ENCODE data around the gene CHERP.
"Not testable (repeated sequence)": the region's sequence is repeated elsewhere in the genome, so short reads cannot be mapped to it uniquely, and the experiment has no call there.

Gene CHERP

DNA sequence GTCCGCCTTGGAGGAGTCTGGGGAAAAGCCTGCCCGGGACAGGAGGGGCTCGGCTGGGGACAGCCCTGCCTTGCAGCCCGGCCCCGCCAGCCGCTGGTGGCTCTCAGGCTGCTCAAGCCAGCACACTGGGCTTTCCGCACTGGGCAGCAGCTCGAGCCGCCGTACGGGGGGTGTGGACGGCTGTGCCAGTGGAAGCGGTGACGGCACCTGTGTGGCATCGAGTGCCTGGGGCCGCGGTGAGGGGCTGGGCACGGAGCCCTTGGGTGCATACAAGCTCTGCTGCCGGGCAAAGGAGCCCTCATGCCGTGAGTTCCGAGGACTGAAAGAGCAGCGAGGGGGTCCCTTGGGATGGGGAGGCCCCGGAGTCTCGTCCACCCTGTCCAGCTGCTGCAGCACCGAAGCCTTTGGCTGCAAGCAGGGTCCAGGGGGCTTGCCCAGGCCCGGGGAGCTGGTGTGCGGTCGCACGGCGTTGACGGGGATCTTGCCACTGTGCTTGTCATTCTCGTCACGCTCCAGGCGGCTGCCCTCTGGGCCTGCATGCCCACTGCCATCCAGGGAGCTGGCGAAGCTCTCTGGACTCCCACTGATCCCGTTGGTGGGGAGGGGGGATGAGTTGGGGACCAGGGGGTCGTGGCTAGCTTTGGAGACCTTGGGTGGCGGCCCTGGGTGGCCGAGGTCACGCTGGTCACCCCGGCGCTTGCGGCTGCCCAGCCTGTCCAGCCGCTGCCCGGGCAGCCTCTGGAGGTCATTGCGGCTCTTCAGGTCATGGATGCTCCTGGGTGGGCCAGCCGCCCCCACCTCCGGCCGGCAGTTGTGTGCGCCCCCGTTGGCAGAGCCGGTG is 34.7 kb upstream of the CHERP start:
- no peak for DNase-seq

DNA sequence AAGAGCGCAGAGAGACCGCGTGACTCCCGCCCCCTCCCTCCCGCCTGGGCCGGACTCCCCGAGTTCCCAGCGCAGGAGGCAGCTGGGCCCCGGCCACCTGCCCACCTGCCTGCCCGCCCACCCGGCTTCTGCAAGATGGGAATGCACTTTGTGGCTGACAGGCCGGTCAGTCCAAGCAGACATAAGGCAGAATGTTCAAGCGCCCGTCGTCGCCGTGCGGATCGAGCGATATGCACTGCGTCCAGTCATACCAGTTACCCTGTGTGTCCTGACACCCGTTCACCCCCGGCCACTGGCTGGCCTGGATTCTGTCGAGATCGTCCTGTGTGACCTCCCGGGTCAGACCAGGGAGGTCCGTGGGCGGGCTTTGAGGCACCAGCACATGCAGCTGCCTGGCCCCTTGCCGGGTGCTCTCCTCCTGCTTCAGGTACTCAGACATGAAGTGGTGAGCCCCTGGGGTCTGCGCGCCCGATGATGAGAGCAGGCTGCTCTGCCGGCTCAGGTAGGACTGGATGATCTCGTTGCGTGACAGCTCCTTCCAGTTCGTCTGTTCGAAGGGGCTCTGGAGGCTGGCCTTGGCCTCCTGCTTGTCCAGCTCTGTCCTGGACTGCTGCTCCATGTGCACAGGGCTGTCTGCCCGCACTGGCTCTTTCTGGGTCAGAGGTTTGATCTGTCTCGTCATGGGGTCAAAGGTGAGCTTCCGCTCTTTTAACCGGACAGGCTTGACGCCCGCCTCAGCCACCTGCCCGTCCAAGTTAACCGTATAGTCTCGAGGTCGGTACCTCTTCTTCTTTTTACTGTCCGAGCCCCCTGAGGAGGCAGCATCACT is 33.8 kb upstream of the CHERP start:
- DNase-seq = no peak

DNA sequence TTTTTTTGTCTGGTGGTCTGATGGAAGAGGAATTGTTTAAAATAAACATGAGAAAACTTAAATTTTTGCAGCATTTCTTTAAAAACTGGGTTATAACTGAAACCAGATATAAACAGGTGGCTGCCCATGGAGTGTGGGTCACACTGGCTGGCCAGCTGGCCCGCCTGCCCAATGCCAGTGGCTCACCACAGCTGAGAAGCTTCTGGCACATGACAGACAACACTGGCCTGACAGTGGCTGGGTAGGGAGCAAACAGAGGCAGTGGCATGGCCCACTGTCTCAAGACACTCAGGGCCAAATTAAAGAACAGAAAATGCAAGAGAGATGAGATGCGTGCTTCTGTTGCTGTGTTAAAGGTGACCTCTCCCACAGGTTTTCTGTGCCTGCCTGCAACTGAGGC is 33.0 kb upstream of the CHERP start:
- no peak for DNase-seq

DNA sequence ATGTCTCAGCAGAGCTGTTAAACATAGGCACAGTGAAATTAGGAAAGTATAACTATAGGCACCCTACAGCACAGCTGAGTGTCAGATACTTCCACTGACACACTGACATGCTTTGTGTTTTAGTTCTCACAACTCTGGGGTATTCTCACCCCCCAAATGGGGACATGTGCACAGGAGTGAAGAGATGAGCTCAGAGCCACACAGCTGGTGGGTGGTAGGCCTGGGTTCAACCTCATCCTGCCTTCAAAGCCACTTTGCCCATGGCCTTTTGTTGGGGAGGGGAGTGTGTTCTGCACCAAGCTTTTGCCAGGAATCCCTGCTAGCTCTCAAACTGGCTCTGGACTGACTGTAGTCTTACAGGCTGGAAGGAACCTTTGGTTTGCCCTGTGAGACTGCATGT is 31.7 kb upstream of the CHERP start:
- no peak for DNase-seq

DNA sequence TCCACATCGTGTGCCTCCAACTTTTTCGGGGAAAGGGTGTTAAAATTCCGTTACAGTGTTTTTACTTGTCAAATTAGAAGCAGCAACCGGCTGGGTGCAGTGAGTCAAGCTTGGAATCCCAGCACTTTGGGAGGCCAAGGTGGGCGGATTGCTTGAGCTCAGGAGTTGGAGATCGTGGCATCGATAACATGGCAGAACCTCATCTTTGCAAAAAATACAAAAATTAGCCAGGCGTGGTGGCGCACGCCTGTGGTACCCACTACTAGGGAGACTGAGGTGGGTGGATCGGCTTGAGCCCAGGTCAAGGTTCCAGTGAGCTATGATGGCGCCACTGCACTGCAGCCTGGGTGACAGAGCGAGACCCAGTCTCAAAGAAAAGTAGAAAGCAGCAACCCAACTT is 31.1 kb upstream of the CHERP start:
- DNase-seq = no peak

DNA sequence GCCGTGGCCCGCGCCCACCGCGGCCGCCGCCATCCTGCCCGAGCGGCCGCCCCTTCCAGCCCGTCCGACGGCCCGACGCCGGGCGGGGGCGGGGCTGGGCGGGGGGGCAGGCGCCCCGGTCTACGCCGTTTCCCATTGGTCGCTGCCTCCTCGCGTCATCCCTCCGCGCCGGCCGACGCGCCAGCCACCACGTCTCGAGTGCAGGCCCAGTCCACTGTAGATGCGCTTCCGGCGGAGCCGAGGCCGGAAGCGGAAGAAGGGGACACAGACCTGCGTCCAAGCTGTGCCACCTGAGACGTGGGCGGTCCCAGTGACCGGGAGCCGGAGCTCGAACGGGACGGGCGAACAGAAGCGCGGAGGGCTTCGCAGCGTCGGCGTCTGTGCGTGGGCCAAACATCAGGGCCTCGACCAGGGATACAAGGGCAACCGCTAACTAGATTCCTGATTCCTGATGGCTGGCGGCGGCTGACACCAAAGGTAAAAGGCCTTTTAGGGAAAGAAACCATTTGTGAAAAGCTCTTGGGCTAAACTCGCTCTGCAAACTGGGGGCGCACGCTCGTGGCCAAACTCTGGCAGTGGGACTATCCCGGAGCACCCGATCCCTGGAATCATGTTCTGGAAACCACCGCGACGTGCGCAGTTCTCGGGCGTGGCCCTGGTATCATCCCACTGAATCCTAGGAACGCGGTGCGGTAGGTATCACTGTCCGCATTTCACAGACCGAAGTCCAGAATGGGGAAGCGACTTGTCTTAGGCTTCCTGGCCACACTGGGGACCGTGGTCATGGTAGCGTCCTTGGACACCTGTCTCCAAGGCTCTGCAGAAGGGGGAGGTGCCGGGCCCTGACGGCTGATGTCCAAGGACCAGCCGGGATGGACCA is 30.3 kb upstream of the CHERP start, which contains the start of gene SLC35E1:
Gene SLC35E1 (minus strand): TSS at position 84 of the 880 bp plus-strand sequence. CDS start 51 bp downstream, at position 33.
- DNase-seq = peak; percentile 76

DNA sequence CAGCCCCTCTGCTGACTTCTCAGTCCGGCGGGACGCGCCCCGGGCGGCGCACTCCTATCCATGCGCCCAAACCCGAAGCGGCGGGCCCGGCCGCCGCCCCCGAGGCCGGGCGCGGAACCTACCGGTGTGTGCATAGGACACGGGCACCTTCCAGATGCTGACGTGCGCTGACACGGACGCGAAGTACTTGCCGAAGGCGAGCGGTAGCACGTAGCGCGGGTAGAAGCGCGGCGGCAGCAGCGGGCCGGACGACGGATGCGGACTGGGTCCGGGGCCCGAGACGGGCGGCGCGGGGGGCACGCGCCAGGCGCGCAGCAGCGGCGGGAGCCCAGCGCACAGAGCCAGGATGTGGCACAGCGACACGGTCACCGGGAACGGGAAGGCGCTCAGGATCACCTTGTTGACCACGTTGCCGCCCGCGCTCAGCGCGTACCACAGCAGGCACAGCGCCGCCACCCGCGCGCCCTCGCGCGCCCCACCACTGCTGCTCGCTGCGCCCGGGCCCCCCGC is 29.6 kb upstream of the CHERP start:
- DNase-seq = peak; percentile 63

DNA sequence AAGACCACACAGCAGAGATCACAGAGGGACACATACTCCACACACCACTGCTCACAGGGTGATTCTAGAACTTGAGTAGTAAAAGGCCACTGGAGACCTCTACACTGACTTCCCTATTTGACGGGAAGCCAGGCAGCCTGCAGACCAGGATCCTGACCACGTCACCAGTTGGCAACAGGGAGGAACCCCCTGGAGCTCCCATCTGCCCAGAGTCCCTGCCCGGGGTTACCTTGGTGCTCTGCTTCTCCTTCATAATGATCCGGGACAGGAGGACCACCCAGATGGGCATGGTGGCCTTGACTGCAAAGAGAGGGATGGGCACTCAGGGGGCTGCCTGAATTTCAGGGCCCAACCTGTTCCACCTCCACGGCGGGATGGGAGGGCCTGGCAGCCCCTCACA is 29.0 kb upstream of the CHERP start:
- DNase-seq = no peak

DNA sequence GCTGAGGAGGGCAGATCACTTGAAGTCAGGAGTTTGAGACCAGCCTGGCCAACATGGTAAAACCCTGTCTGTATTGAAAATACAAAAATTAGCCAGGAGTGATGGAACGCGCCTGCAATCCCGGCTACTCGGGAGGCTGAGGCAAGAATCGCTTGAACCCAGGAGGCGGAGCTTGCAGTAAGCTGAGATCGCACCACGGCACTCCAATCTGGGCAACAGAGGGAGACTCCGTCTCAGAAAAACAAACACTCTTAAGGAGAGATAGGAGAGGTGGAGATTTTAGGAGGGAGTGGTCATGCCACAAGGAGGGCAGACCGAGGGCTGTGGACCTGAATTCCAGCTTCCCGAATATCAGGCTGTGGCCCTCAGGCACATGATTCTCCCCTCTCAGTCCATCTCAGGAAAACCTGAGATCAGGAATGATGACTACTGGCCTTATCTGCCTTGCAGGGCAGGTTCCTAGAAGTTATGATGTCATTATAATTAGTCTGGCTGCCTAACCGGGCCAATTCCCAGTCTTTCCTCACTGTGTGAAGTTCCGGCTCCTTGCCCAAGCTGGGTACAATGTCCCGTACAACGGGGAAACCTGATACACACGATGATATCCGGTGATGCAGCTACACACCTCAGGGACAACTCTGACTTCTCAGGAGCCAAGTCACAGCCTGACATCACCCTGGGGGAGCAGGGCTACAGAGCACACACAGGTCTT is 27.5 kb upstream of the CHERP start:
- no peak for DNase-seq

DNA sequence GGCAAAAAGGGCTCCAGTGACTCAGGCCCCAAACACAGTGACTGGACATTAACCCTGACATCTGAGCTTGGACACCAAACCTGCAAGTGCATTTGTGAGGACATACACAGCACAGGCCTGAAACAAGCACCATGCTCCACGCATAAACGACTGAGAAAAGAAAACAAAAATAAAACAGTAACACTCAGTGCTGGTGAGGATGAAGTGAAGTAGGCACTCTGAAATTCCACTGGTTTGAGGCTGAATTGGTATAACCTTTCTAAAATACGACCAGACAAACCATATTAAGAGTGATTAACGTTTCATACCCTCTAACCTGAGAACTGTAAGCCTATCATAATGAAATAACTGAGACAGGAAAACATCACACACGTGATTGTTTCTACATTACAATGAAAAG is 24.5 kb upstream of the CHERP start:
- no peak for DNase-seq

DNA sequence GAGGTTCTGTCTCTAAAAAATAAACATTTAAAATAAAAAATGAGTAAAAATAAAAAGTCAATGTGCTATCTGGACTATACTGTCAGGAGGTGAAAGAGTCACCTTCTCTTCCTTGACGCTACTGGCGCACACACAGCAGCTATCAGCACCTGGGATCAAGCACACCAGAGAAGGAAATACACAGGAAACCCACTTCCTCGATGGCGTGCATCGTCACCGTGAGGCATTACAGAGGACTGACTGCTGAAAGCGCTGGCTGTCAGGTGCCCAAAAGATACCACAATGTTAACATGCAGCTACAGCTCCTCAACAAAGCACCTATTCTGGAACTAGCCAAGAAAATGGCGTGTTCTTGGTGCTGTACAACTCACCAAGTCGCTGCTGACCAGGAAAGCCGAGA is 23.9 kb upstream of the CHERP start:
- no peak for DNase-seq

DNA sequence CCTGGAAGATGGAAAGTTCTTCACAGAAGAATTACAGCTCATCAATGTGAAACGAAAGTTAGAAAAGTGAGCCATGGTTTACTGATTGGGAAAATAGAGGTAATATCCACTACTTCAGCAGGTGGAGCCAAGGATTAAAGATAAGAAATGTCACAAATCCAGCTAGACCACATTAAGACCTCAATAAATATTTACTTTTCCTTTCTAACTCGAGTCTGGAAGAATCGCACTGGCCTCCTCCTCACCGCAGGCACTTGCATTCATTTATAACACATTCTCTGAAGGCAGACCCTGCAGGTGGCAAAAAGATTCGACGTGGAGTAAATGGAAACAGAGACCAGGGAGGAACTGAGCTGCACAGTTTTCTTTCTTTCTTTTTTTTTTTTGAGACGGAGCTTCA is 22.6 kb upstream of the CHERP start:
- no peak for DNase-seq

DNA sequence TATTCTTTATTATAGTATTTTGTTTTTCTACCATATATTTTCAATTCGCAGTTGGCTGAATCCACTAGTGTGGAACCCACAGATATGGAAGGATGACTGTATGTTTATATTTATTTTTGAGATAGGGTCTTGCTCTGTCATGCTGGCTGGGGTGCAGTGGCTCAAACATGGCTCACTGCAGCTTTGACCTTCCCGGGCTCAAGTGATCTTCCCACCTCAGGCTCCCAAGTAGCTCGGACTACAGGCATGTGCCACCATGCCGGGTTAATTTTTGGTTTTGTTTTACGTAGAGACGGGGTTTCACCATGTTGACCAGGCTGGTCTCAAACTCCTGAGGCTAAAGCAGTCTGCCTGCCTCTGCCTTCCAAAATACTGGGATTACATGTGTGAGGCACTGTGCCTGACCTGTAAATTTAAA is 20.4 kb upstream of the CHERP start:
- no peak for DNase-seq

DNA sequence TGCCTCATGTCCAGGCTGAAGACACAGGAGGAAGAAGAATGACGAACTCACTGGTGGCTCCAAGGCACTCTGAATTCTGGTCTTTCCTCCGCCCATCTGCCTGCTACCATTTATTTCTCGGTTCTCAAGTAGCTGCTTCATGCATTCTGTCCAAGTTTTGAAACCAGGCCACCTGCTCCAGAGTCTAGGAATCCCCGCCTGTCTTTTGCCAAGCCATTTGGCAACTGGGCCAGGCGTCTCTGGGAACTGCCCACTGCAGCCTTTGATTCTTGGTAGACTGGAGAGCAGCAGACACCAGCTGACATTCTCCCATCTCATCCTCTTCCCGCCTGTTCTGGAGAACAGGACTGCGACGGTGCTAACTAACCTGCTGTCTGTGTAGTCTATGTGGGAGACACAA is 19.1 kb upstream of the CHERP start:
- no peak for DNase-seq

DNA sequence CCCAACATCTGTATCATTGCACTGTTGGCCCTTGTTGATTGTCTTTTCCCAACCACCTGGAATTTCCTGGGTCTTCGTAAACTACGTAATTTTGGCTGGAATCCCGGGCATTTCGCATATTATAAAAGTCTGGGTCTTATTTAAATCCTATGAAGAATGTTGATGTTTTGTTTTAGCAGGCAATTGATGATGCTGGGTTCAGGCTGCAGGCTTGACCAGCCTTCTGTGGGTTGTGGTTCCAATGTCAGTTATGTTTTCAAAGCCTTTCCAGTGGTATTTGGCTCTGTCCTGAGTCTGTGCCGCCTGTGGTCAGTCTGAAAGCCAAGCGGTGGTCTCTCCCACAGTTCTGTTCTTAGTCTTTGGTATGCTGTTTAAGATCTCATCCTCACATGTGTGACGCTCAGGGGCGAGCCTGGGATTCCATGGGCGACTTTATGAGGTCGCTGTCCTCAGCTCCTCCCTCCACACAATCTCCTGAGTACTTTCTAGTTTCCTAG is 17.6 kb upstream of the CHERP start:
- DNase-seq = no peak

DNA sequence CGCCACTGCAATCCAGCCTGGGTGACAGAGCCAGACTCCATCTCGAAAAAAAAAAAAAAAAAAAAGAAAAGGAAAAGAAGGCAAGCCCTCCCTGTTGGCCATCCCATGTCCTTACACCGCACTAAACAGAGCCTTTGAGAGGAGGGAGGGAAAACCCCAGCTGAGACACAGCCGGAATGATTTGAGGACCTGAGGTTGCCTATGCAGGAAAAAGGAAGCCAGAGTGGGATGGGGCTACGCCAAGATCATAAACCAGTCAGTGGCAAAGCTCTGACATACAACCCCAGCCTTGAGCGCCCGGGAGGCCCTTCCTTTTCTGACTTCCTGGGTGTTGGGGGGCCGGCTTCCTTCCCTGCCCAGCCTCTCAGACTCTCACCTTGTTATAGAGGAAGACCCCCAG is 12.5 kb upstream of the CHERP start:
- DNase-seq = no peak

DNA sequence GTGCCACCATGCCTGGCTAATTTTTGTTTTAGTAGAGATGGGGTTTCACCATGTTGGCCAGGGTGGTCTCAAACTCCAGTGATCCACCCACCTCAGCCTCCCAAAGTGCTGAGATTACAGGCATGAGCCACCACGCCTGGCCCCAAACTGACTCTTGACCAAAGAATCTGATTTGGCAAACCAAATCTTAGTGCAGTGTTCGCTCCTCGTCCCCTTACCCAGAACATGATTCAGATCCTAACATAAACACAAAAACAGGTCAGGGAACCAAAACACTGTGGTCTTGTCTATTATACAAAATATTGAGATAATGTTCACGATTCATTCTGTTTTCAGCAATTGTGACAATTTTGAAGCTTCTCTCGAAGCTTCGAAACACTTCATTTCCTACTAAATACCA is 9.7 kb upstream of the CHERP start:
- not testable (repeated sequence) for DNase-seq

DNA sequence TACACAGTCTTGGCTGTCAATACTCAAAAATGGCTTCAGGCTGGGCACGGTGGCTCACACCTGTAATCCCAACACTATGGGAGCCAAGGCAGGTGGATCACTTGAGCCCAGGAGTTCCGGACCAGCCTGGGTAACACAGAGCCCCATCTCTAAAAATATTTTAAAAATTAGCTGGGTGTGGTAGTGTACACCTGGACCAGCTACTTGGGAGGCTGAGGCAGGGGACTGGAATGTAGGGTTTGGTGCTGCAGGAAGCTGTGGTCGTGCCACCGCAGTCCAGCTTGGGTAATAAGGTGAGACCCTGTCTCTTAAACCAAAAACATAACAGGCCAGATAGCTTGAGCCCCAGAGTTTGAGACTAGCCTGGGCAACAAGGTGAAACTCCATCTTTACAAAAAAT is 6.7 kb upstream of the CHERP start:
- no peak for DNase-seq

DNA sequence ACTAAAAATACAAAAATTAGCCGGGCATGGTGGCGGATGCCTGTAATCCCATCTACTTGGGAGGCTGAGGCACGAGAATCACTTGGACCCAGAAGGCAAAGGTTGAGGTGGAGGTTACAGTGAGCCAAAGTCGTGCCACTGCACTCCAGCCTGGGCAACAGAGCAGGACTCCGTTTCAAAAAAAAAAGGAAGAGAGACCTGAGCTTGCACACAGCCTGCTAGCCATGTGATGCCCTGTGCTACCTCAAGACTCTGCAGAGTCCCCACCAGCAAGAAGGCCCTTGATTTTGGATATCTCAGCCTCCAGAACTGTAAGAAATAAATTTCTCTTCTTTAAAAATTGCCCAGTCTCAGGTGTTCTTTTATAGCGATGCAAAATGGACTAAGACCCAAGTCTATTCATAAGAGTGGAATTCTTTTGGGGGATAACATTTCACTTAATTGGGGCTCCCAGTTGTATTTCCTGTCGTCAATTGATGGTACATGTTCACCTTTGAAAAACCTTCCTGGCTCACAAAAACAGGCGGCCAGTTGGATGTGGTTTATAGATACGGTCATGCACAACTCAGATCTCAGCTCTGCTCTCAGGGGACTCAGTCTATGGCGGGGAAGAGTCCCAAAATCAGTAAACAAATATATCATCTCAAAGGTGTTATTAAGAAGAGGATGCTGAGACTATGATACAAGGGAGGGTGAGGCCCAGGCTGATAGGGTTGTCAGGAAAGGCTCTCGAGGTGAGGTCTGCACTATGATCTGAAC is 2.4 kb upstream of the CHERP start:
- DNase-seq = no peak

DNA sequence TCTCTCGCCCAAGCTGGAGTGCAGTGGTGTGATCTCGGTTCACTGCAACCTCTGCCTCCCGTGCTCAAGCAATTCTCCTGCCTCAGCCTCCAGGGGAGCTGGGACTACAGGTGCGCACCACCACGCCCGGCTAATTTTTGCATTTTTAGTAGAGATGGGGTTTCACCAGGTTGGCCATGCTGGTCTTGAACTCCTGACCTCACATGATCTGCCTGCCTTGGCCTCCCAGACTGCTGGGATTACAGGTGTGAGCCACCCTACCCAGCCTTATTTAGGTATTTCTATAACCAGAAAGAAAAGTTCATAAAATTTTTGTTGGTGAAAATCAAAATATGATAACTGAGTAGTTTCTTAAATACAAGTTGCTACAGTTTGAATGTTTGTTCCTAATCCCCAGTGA is 1.5 kb upstream of the CHERP start:
- DNase-seq = not testable (repeated sequence)

Data from right kidney (tissue), 1 donor.